GM21515 (cell line): ENCODE results near the gene MORF4L1.
"Not testable (repeated sequence)": the region's sequence is repeated elsewhere in the genome, so short reads cannot be mapped to it uniquely, and the experiment has no call there.

Experiments
- ATAC-seq: cut with Tn5 transposase; IDR thresholded peaks from one replicate; pipeline ENCODE4 v1.9.1; 2021; ENCODE audit not compliant: unreplicated experiment

Gene MORF4L1

GRCh38 chr15:78872155-78872971 lies at the start of gene MORF4L1:
Gene MORF4L1, plus strand, starts transcription at chr15:78872890. Its CDS starts 128 bp downstream, at chr15:78873018.
- peak; percentile 77 for ATAC-seq

GRCh38 chr15:78828920-78829319 lies 43.8 kb upstream of the MORF4L1 start:
- ATAC-seq, result no peak

- no peak for ATAC-seq
Observed at GRCh38 chr15:78830514-78831228, 42.0 kb upstream of the MORF4L1 start.

- ATAC-seq, result no peak
Observed at GRCh38 chr15:78831229-78832207, 41.2 kb upstream of the MORF4L1 start.

GRCh38 chr15:78836333-78836732 lies 36.4 kb upstream of the MORF4L1 start:
- no peak for ATAC-seq

- no peak for ATAC-seq
Observed at GRCh38 chr15:78837131-78837530, 35.6 kb upstream of the MORF4L1 start.

- ATAC-seq, result no peak
Observed at GRCh38 chr15:78837543-78837942, 35.1 kb upstream of the MORF4L1 start.

GRCh38 chr15:78838489-78838888 lies 34.2 kb upstream of the MORF4L1 start:
- ATAC-seq, result no peak

- not testable (repeated sequence) for ATAC-seq
Observed at GRCh38 chr15:78839151-78839550, 33.5 kb upstream of the MORF4L1 start.

- ATAC-seq, result no peak
Observed at GRCh38 chr15:78840661-78841375, 31.9 kb upstream of the MORF4L1 start.

- ATAC-seq, result no peak
Observed at GRCh38 chr15:78841376-78841706, 31.3 kb upstream of the MORF4L1 start.

GRCh38 chr15:78841891-78842290 lies 30.8 kb upstream of the MORF4L1 start:
- peak; percentile 34 for ATAC-seq

GRCh38 chr15:78842519-78842918 lies 30.2 kb upstream of the MORF4L1 start:
- ATAC-seq, result peak; percentile 53

GRCh38 chr15:78846906-78847305 lies 25.8 kb upstream of the MORF4L1 start:
- not testable (repeated sequence) for ATAC-seq

- ATAC-seq, result not testable (repeated sequence)
Observed at GRCh38 chr15:78847387-78847906, 25.2 kb upstream of the MORF4L1 start.

GRCh38 chr15:78850352-78850751 lies 22.3 kb upstream of the MORF4L1 start:
- ATAC-seq, result no peak

GRCh38 chr15:78850941-78851755 lies 21.5 kb upstream of the MORF4L1 start:
- no peak for ATAC-seq

- no peak for ATAC-seq
Observed at GRCh38 chr15:78853500-78853899, 19.2 kb upstream of the MORF4L1 start.

- no peak for ATAC-seq
Observed at GRCh38 chr15:78854833-78855372, 17.8 kb upstream of the MORF4L1 start.
